AG04449 (cell line): Measurements from ENCODE around the gene KDM1A.

Source experiments
- CTCF ChIA-PET: fragments of 350-600 bp; formaldehyde crosslinking; extraction: SDS; loops from one replicate; lab custom pipeline; 2021; ENCODE audit warnings: antibody characterized with exemption; lab: Yijun Ruan, JAX
- POLR2A ChIA-PET: fragments of 400-600, 350-600 bp; formaldehyde crosslinking; extraction: SDS; loops from one replicate; lab custom pipeline; 2020; ENCODE audit warnings: antibody characterized with exemption, inconsistent platforms; lab: Yijun Ruan, JAX
- DNase-seq: peaks from one replicate; pipeline ENCODE4 v3.0.0-alpha.2; 2010; ENCODE audit warnings: low read depth, low spot score
- H3K4me3 ChIP-seq: 2 replicates; pipeline ENCODE4 v1.5.1; 2011; ENCODE audit warnings: low read depth, mild to moderate bottlenecking, control low read depth, low read length
- TF ChIP-seq, protein P1 (sequence below): IDR thresholded peaks from one replicate; pipeline ENCODE4 v1.5.1; 2011; ENCODE audit warnings: mild to moderate bottlenecking, moderate library complexity, low read length, control low read depth, inconsistent platforms; ENCODE audit not compliant: insufficient read depth; ENCODE audit errors: missing control alignments

KDM1A gene

DNA sequence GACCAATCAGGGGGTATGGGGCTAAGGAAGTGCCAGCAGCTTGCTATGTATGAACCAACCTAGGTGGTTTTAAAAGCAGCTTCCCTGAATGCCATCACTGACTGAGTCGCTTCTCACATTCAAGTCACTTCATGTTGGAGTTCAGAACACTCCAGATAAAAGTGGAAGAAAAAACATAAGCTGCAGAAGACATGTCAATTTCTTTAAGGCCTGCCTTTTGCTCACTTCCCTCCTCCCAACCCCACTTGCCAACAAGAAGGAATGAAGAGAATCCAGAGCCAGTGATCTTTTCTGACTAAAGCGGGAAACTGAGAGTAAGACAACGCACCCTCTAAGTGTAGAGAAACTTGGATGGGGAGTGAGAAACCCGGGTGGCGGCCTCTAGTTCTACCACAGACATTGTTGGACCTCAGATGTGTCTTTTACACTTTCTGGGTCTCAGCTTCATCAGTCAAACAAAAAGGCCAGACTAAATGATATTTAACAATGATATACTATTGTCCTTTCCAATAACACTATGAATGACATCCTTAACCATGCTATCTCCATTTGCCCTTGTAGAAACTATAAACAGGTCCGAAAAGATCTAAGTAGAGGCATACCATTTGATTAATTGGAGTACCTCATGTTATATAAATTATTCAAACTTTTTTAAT, 95.3 kb downstream of the KDM1A start:
- no peak overlapping the region for H3K4me3 ChIP-seq
- TF ChIP-seq, protein P1, sequence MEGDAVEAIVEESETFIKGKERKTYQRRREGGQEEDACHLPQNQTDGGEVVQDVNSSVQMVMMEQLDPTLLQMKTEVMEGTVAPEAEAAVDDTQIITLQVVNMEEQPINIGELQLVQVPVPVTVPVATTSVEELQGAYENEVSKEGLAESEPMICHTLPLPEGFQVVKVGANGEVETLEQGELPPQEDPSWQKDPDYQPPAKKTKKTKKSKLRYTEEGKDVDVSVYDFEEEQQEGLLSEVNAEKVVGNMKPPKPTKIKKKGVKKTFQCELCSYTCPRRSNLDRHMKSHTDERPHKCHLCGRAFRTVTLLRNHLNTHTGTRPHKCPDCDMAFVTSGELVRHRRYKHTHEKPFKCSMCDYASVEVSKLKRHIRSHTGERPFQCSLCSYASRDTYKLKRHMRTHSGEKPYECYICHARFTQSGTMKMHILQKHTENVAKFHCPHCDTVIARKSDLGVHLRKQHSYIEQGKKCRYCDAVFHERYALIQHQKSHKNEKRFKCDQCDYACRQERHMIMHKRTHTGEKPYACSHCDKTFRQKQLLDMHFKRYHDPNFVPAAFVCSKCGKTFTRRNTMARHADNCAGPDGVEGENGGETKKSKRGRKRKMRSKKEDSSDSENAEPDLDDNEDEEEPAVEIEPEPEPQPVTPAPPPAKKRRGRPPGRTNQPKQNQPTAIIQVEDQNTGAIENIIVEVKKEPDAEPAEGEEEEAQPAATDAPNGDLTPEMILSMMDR, result no peak
- POLR2A ChIA-PET, result no interaction called here
- CTCF ChIA-PET, result interaction anchor here (1.0 to 10.9 kb wide), 4 partner anchors 9 to 70 kb away, joined by 3 to 109 read pairs (median 8); no protein-coding TSS in a partner anchor
- DNase-seq, result no peak

DNA sequence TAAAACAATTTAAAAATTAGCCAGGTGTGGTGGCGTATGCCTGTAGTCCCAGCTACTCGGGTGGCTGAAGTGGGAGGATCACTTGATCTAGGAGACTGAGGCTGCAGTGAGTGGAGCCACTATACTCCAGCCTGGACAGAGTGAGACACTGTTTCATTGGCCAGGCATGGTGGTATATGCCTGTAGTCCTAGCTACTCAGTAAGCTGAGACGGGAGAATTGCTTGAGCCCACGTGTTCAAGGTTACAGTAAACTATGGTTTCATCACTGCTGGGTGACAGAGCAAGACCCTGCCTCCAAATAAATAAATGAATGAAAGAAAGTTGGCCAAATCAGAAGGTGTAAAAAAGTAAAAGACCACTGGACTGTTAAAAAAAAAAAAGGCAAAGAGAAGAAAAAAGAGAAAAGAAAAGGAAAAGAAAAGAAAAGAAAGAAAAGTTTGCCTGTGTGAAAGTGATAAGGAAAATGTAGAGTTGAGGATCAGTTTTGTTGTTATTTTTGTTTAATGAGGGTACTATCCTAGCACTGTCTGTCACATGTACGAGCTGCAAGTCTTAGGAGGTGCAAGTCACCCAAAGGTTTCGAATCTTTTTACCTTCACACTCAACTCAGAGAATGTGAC, 97.1 kb downstream of the KDM1A start:
- H3K4me3 ChIP-seq, result no peak overlapping the region
- POLR2A ChIA-PET, result no interaction called here
- CTCF ChIA-PET, result interaction anchor here (1.5 to 10.9 kb wide), 3 partner anchors 10 to 68 kb away, joined by 4 to 109 read pairs (median 13); no protein-coding TSS in a partner anchor

DNA sequence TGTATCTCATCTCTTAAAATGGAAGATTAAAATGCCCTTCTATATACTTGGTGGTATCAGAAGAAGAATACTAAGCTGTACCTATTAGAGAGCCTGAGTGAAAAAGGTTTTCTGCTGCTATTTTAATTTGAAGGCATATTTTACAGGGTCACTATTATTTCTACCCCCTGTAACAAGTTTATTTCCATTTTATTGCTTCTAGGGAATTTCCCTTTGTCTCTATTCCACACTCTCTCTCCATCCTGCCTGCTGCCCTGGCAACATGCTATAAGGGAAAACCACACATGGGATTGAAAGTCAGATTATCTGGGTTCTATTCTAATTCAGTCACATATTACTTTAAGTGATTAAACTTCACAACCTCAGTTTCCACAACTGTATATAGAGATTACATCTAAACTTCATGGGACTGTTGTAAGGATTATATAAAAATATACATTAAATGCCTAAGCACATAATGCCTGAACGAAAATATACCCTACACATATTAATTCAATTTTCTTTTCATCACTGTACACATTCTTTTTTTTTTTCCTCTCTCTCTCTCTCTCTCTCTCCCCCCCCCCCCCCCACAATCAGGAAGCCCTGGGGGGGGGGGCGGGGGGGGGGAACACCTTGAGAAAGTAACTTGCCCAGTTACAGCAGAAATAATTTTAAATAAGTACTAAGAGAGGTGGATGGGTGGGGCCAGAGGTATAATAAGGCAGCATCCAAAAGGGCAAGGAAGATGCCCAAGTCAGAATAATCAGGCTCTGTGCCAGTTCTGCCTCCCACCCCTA, 97.8 kb downstream of the KDM1A start:
- no peak overlapping the region for H3K4me3 ChIP-seq
- TF ChIP-seq, protein P1, result no peak
- no peak for DNase-seq
- POLR2A ChIA-PET, result no interaction called here
- CTCF ChIA-PET, result interaction anchor here (1.1 to 10.9 kb wide), 4 partner anchors 11 to 68 kb away, joined by 3 to 109 read pairs (median 8); no protein-coding TSS in a partner anchor

More for the DNA sequence above, 97.1 kb downstream of the KDM1A start:
- DNase-seq, result no peak
- TF ChIP-seq, protein P1, result no peak

DNA sequence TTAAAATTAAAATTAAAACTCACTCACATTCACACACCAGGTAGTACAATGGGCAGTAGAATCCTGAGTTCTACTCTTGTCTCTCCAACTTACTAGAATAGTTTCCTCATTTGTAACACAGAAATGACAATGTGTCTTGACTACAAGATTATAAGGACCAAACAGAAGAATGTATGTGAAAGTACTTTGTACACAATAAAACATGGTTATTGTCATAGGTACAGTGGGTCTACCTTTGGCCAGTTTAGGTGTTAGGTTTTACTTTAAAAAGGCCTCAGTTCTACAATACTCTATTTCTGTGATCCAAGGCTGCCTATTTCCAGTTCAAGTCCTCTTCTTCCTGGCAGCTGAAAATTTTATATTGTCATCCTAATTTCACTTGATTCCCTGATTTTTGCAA, 99.1 kb downstream of the KDM1A start:
- TF ChIP-seq, protein P1, result no peak
- POLR2A ChIA-PET, result no interaction called here
- no peak for DNase-seq
- no peak overlapping the region for H3K4me3 ChIP-seq
- CTCF ChIA-PET, result interaction anchor here (1.1 to 1.4 kb wide), 3 partner anchors 19 to 66 kb away, joined by 3 read pairs; no protein-coding TSS in a partner anchor

DNA sequence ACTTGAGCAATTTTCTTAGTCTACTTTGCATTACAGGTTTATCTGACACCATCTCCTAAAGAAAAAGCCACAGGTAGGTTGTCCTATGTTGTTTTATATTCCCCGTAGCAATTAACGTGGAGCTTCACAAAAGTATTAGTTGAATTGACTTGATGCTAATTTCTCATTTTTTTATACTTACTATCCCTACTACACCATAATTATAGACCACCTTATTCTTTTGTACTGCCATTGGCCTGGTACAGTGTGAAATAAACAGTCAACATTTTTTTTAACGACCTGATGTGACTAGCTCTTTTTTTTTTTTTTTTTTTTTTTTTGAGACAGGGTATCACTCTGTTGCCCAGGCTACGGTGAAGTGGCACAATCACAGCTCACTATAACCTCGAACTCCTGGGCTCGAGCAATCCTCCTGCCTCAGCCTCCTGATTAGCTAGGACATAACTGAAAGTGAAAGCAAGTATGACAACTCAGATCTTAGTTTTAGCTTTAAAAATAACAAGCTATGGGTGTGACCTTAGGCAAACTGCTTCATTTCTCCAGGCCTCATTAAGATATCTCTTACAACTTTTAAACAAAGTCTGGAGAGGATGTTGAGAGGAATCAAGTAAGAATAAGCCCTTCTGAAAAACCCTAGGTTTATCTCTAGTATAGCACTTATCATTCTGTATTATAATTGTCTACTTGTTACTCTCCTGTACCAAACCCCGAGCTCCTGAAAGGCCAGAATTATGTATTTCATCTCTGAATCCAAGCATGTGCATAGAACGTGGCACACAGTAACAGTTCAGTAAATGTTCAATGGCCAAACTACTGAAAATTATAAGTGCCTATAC, 99.9 kb downstream of the KDM1A start:
- DNase-seq, result no peak
- H3K4me3 ChIP-seq, result no peak overlapping the region
- TF ChIP-seq, protein P1, result no peak
- ChIA-PET CTCF (interaction anchor here (0.8 to 2.9 kb wide), 7 partner anchors 9 to 64 kb away, joined by 3 to 18 read pairs (median 3); no protein-coding TSS in a partner anchor), POLR2A (interaction anchor here (0.5 to 0.7 kb wide), 2 partner anchors 79 to 82 kb away, joined by 3 read pairs; no protein-coding TSS in a partner anchor)
